Thoracic aorta (tissue), 2 donors: Measurements from ENCODE around the gene LTBP1. TPM values are rescaled to one million over a fixed set of nuclear protein-coding genes. Genes with fewer than 3 reads are reported as not detected.
A peak's percentile ranks its signal among the peaks of the same experiment; 100 is the strongest.

Experiments
- ATAC-seq: fragments of 150-250 bp; one replicate; pipeline ENCODE4 v1.8.0; 2017; ENCODE audit warnings: low read depth; ENCODE audit not compliant: insufficient number of reproducible peaks, low FRiP score
- DNase-seq: peaks from one replicate; pipeline ENCODE4 v3.0.0-alpha.2; 2020; ENCODE audit warnings: low spot score
- H3K27ac ChIP-seq, 2 donors: fragments of 200-600 bp; sonication (generic); 1 replicate in 1 of 2; 2 replicates in 1 of 2; pipeline ENCODE4 v1.5.1; 2016; ENCODE audit warnings: mild to moderate bottlenecking in 2 of 2, moderate library complexity in 2 of 2
- H3K27me3 ChIP-seq: fragments of 200-600 bp; sonication (generic); replicated peaks from 2 replicates; pipeline ENCODE4 v1.6.0; 2016; ENCODE audit warnings: mild to moderate bottlenecking; ENCODE audit not compliant: insufficient read depth
- H3K36me3 ChIP-seq: fragments of 200-600 bp; sonication (generic); one replicate; pipeline ENCODE4 v1.5.1; 2016
- H3K4me1 ChIP-seq, 2 donors: fragments of 200-600 bp; sonication (generic); 1 replicate in 1 of 2; 2 replicates in 1 of 2; pipeline versions ENCODE4 v1.5.1 to v1.6.0; 2016; ENCODE audit warnings: low read depth in 2 of 2, mild to moderate bottlenecking in 1 of 2; ENCODE audit not compliant: control insufficient read depth in 1 of 2
- H3K4me3 ChIP-seq: fragments of 200-600 bp; sonication (generic); 2 replicates; pipeline ENCODE4 v1.5.1; 2016; ENCODE audit warnings: mild to moderate bottlenecking
- H3K9me3 ChIP-seq: fragments of 200-600 bp; sonication (generic); 2 replicates; pipeline ENCODE4 v1.5.1; 2016
- total RNA-seq, 2 donors: library from RNA; depleted of rRNA; stranded (reverse); fragments of >200 nt; gene quantifications; one replicate each; pipeline versions ENCODE4 v1.1.0 to v1.2.3, GENCODE V29; 2016
- TF ChIP-seq, protein P1 (sequence below): fragments of 200-600 bp; sonication (generic); IDR thresholded peaks from one replicate; pipeline ENCODE4 v1.5.1; 2019; ENCODE audit warnings: antibody characterized with exemption

LTBP1 gene
- total RNA-seq, 2 donors from 2014 or later, result 584 to 786 TPM

DNA sequence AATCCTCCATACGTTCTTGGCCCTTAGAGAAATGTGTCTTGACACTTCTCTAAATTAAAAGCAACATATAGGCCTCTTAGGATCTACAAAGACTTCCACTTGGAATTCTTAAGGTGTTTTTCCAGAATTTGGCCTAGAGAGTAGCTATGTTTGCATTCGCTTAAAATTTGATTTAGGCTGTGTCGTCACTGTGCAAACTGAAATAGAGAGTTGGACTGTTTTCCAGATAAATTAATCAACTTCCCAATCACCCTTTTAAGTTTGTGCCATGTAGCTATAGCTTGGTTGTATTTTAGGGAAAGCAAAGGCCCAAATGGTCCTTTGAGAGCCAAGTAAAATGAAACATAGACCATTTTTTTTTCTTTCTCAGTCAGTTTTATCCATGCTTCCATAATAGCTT, 401.1 kb downstream of the LTBP1 start:
- TF ChIP-seq, protein P1, sequence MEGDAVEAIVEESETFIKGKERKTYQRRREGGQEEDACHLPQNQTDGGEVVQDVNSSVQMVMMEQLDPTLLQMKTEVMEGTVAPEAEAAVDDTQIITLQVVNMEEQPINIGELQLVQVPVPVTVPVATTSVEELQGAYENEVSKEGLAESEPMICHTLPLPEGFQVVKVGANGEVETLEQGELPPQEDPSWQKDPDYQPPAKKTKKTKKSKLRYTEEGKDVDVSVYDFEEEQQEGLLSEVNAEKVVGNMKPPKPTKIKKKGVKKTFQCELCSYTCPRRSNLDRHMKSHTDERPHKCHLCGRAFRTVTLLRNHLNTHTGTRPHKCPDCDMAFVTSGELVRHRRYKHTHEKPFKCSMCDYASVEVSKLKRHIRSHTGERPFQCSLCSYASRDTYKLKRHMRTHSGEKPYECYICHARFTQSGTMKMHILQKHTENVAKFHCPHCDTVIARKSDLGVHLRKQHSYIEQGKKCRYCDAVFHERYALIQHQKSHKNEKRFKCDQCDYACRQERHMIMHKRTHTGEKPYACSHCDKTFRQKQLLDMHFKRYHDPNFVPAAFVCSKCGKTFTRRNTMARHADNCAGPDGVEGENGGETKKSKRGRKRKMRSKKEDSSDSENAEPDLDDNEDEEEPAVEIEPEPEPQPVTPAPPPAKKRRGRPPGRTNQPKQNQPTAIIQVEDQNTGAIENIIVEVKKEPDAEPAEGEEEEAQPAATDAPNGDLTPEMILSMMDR, result no peak

DNA sequence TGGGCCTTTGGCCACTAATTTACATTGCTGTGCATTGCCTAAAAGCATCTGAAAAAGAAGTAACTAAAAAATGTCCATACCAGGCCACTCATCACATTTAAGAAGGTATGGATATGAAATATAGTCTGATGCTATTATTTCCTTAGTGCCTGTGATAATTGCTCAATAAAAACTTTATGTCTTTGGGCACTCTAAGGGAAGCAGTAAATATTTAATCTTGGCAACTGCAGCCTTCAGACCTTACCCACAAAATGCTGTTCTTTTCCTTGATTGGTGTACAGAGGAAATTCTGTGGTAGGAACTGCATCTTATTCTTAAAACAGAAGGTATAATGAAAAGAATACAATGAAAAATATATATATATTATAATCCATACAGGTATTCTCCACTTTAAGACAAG, 403.9 kb downstream of the LTBP1 start:
- no peaks in the 10 kb centered on the region for H3K27me3 ChIP-seq
- H3K4me1 ChIP-seq, result peaks cover 0 to 7% of the 10 kb centered on the region in 2 donors
- no peak for DNase-seq
- no peaks in the 10 kb centered on the region for H3K9me3 ChIP-seq
- H3K4me3 ChIP-seq, result no peak overlapping the region
- TF ChIP-seq, protein P1, result no peak
- H3K36me3 ChIP-seq, result peaks cover 39% of the 10 kb centered on the region
- peak overlapping the region; percentile 5 to 31 for H3K27ac ChIP-seq
- ATAC-seq, result no peak

More for the DNA sequence above, 401.1 kb downstream of the LTBP1 start:
- no peak for ATAC-seq
- H3K4me1 ChIP-seq, result peaks cover 0 to 7% of the 10 kb centered on the region in 2 donors
- DNase-seq, result no peak
- H3K9me3 ChIP-seq, result no peaks in the 10 kb centered on the region
- peaks cover 46% of the 10 kb centered on the region for H3K36me3 ChIP-seq
- H3K4me3 ChIP-seq, result no peak overlapping the region
- peak overlapping the region; percentile 9 to 35 for H3K27ac ChIP-seq
- no peaks in the 10 kb centered on the region for H3K27me3 ChIP-seq

DNA sequence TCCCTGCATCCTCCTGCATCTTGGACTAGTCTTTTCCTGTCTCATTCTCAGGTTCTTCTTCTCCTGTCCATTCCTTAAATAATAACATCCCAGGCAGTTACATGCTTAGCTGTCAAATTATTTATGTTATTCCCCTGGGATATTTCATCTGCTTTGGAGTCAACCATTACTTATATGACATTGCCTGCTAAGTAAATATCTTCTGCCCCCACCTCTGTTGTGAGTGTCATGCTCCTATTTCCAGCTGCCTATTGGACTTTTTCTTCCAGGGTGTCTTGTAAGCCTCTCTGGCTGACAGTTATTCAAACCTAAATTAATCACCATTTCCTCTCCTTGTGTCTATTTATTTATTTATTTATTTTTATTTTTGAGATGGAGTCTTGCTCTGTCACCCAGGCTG, 405.0 kb downstream of the LTBP1 start:
- no peak overlapping the region for H3K4me3 ChIP-seq
- no peaks in the 10 kb centered on the region for H3K27me3 ChIP-seq
- no peak overlapping the region for H3K27ac ChIP-seq
- H3K4me1 ChIP-seq, result peaks cover 0 to 7% of the 10 kb centered on the region in 2 donors
- TF ChIP-seq, protein P1, result no peak
- peaks cover 51% of the 10 kb centered on the region for H3K36me3 ChIP-seq
- DNase-seq (no peak), ATAC-seq (no peak)
- H3K9me3 ChIP-seq, result no peaks in the 10 kb centered on the region

DNA sequence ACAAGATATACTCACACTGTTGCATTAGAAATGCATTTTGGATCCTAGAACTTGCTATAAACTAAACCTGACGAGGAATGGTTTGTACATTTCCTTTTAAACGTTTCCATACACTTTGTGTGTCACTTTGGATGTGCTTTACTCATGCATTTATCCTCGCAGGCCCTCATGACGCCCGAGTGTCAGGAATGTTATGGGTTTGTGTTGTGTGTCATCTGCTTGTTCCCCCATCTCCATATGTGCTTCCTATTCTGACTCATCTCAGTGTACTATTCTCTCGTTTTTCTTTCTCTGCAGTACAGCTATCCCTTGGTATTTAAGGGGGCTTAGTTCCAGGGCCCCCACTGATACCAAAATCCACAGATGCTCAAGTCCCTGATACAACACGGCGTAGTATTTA, 408.2 kb downstream of the LTBP1 start:
- Histone ChIP-seq H3K4me1 (peaks cover 0 to 17% of the 10 kb centered on the region in 2 donors), H3K4me3 (no peak overlapping the region), H3K36me3 (peaks cover 36% of the 10 kb centered on the region), H3K27me3 (no peaks in the 10 kb centered on the region), H3K9me3 (no peaks in the 10 kb centered on the region), H3K27ac (no peak overlapping the region)
- TF ChIP-seq, protein P1, result no peak
- no peak for ATAC-seq
- DNase-seq, result no peak

DNA sequence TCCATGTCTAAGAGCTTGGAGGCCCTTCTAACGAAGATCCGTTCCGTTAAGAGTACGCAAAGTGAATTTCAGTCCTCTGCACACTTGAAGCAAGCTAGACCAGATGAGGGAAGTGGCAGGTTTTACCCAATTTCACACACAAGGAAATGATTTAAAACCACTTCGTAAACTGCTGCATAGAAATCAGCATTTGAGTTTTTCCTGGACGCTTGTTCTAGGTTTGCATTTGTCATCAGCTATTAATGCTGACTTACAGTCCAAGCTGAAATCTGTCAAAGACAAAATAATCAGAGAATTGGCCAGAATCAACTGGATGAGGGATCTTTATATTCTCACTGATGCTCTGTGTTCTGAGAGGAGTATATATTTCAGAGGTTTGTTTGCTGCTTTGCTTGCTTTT, 412.1 kb downstream of the LTBP1 start:
- no peak for ATAC-seq
- TF ChIP-seq, protein P1, result no peak
- Histone ChIP-seq H3K4me3 (no peak overlapping the region), H3K9me3 (no peaks in the 10 kb centered on the region), H3K27ac (peak overlapping the region; percentile 20 to 31), H3K36me3 (peaks cover 25% of the 10 kb centered on the region), H3K27me3 (no peaks in the 10 kb centered on the region), H3K4me1 (peaks cover 0 to 45% of the 10 kb centered on the region in 2 donors)
- DNase-seq, result no peak
